Putamen (tissue), 1 donor: ENCODE results near the gene NR2C2.
A peak's percentile ranks its signal among the peaks of the same experiment; 100 is the strongest.
"Not testable (repeated sequence)": the region's sequence is repeated elsewhere in the genome, so short reads cannot be mapped to it uniquely, and the experiment has no call there.

Experiments used
- DNase-seq: peaks from one replicate; pipeline ENCODE4 v3.0.0-alpha.2; 2016; ENCODE audit warnings: low spot score

NR2C2 gene

GRCh38 chr3:14947100-14947885, at the start of gene NR2C2:
Gene NR2C2 (plus strand): TSS chr3:14947583. CDS start chr3:15003915, 56,332 bp downstream.
- peak; percentile 87 for DNase-seq

GRCh38 chr3:14898929-14899328, 48.5 kb upstream of the NR2C2 start:
- DNase-seq = no peak

GRCh38 chr3:14899993-14900618, 47.3 kb upstream of the NR2C2 start:
- DNase-seq = no peak

GRCh38 chr3:14900881-14901873, 46.2 kb upstream of the NR2C2 start:
- no peak for DNase-seq

- peak; percentile 21 for DNase-seq
Observed at GRCh38 chr3:14902719-14903118, 44.7 kb upstream of the NR2C2 start.

GRCh38 chr3:14903501-14903900, 43.9 kb upstream of the NR2C2 start:
- DNase-seq = not testable (repeated sequence)

GRCh38 chr3:14905055-14905657, 42.2 kb upstream of the NR2C2 start:
- DNase-seq = no peak

- DNase-seq = peak; percentile 4
Observed at GRCh38 chr3:14906355-14906971, 40.9 kb upstream of the NR2C2 start.

GRCh38 chr3:14907043-14907966, 40.1 kb upstream of the NR2C2 start:
- no peak for DNase-seq

- no peak for DNase-seq
Observed at GRCh38 chr3:14909250-14909649, 38.1 kb upstream of the NR2C2 start.

- DNase-seq = no peak
Observed at GRCh38 chr3:14911651-14912050, 35.7 kb upstream of the NR2C2 start.

- DNase-seq = no peak
Observed at GRCh38 chr3:14913071-14913925, 34.1 kb upstream of the NR2C2 start.

GRCh38 chr3:14913926-14914778, 33.2 kb upstream of the NR2C2 start:
- DNase-seq = no peak

- DNase-seq = no peak
Observed at GRCh38 chr3:14914779-14915117, 32.6 kb upstream of the NR2C2 start.

GRCh38 chr3:14915636-14916222, 31.7 kb upstream of the NR2C2 start:
- no peak for DNase-seq

- DNase-seq = no peak
Observed at GRCh38 chr3:14918356-14918860, 29.0 kb upstream of the NR2C2 start.

- no peak for DNase-seq
Observed at GRCh38 chr3:14920536-14920935, 26.8 kb upstream of the NR2C2 start.

- peak; percentile 74 for DNase-seq
Observed at GRCh38 chr3:14921034-14921616, 26.3 kb upstream of the NR2C2 start.
